GM23338 (cell line): ENCODE measurements around the gene RAB17. TPM values are rescaled to one million over a fixed set of nuclear protein-coding genes. Genes with fewer than 3 reads are reported as not detected.

Source experiments
- ATAC-seq: fragments of 200-7000 bp; cut with Tn5 transposase; 3 replicates; pipeline ENCODE4 v1.9.1; 2020
- DNase-seq: peaks from one replicate; pipeline ENCODE4 v3.0.0-alpha.2; 2015; ENCODE audit warnings: low spot score
- H2AFZ ChIP-seq: fragments of 200-600 bp; sonication (generic); 2 replicates; pipeline ENCODE4 v1.8.0; 2016; ENCODE audit warnings: antibody characterized with exemption, mild to moderate bottlenecking, moderate library complexity
- H3F3A ChIP-seq: fragments of 200-600 bp; sonication (generic); replicated peaks from 2 replicates; pipeline ENCODE4 v1.8.0; 2017; ENCODE audit warnings: antibody characterized with exemption, mixed run types, low read depth
- H3K27ac ChIP-seq: fragments of 200-600 bp; sonication (generic); 2 replicates; pipeline ENCODE4 v1.6.1; 2016; ENCODE audit warnings: low read depth
- H3K27me3 ChIP-seq: fragments of 200-600 bp; sonication (generic); 2 replicates; pipeline ENCODE4 v1.8.0; 2016; ENCODE audit warnings: mild to moderate bottlenecking, mixed run types, moderate library complexity; ENCODE audit not compliant: insufficient read depth
- H3K36me3 ChIP-seq: fragments of 200-600 bp; sonication (generic); 2 replicates; pipeline ENCODE4 v1.8.0; 2016; ENCODE audit warnings: mild to moderate bottlenecking; ENCODE audit not compliant: insufficient read depth
- H3K4me1 ChIP-seq: fragments of 200-600 bp; sonication (generic); 2 replicates; pipeline ENCODE4 v1.8.0; 2016; ENCODE audit warnings: mild to moderate bottlenecking, moderate library complexity; ENCODE audit not compliant: insufficient read depth
- H3K4me2 ChIP-seq: fragments of 200-600 bp; sonication (generic); 2 replicates; pipeline ENCODE4 v1.7.1; 2017; ENCODE audit warnings: mixed run types
- H3K4me3 ChIP-seq: fragments of 200-600 bp; sonication (generic); 2 replicates; pipeline ENCODE4 v1.6.1; 2016; ENCODE audit warnings: mixed run types
- H3K79me2 ChIP-seq: fragments of 200-600 bp; sonication (generic); replicated peaks from 2 replicates; pipeline ENCODE4 v1.8.0; 2017; ENCODE audit warnings: mild to moderate bottlenecking; ENCODE audit not compliant: insufficient read depth
- H3K9me2 ChIP-seq: fragments of 200-600 bp; sonication (generic); 2 replicates; pipeline ENCODE4 v1.8.0; 2017; ENCODE audit not compliant: insufficient read depth
- H4K20me1 ChIP-seq: fragments of 200-600 bp; sonication (generic); replicated peaks from 2 replicates; pipeline ENCODE4 v1.8.0; 2017; ENCODE audit warnings: mild to moderate bottlenecking; ENCODE audit not compliant: insufficient read depth
- H3K27ac Mint-ChIP-seq: 2 replicates; pipeline ENCODE4 v1.8.0; 2020; ENCODE audit warnings: inconsistent platforms, mild to moderate bottlenecking, moderate library complexity, mixed read lengths
- H3K27me3 Mint-ChIP-seq: 3 replicates; pipeline ENCODE4 v1.8.0; 2022; ENCODE audit warnings: low read depth, mild to moderate bottlenecking, moderate library complexity, mixed read lengths, inconsistent platforms; ENCODE audit not compliant: insufficient read depth, poor library complexity
- H3K36me3 Mint-ChIP-seq: 3 replicates; pipeline ENCODE4 v1.8.0; 2021; ENCODE audit warnings: low read depth, mild to moderate bottlenecking, inconsistent platforms, moderate library complexity, mixed read lengths
- H3K4me1 Mint-ChIP-seq: 3 replicates; pipeline ENCODE4 v1.8.0; 2020; ENCODE audit warnings: mild to moderate bottlenecking, inconsistent platforms, mixed read lengths
- H3K4me3 Mint-ChIP-seq: 3 replicates; pipeline ENCODE4 v1.8.0; 2021; ENCODE audit warnings: moderate library complexity, mild to moderate bottlenecking, inconsistent platforms, mixed read lengths
- H3K9me3 Mint-ChIP-seq: 3 replicates; pipeline ENCODE4 v1.8.0; 2020; ENCODE audit warnings: moderate library complexity, mild to moderate bottlenecking, inconsistent platforms, mixed read lengths
- CTCF ChIP-seq, 2 experiments: fragments of 200-600 bp in 1 of 2; sonication (generic) in 1 of 2; conservative IDR thresholded peaks; 2 replicates each; pipeline versions ENCODE4 v1.5.1 to v1.6.1; 2016 to 2017; ENCODE audit warnings: antibody characterized with exemption in 2 of 2, low read depth in 2 of 2, mild to moderate bottlenecking in 2 of 2, moderate library complexity in 1 of 2
- ETS1 ChIP-seq: IDR thresholded peaks from 2 replicates; pipeline ENCODE4 v1.6.1; 2016; ENCODE audit warnings: antibody characterized with exemption
- JUNB ChIP-seq: IDR thresholded peaks from one replicate; pipeline ENCODE4 v1.6.1; 2016; ENCODE audit warnings: antibody characterized with exemption; ENCODE audit not compliant: unreplicated experiment
- POLR2AphosphoS5 ChIP-seq: IDR thresholded peaks from 2 replicates; pipeline ENCODE4 v1.6.1; 2016; ENCODE audit warnings: antibody characterized with exemption, low read depth
- ZNF114 ChIP-seq: fragments of 250-450 bp; sonication (Bioruptor Pico); IDR thresholded peaks from 2 replicates; pipeline ENCODE4 v1.5.0; 2020; ENCODE audit warnings: mild to moderate bottlenecking, moderate library complexity
- ZNF462 ChIP-seq: fragments of 250-450 bp; sonication (Bioruptor Pico); IDR thresholded peaks from 2 replicates; pipeline ENCODE4 v1.5.0; 2020; ENCODE audit warnings: mild to moderate bottlenecking, moderate library complexity
- polyA plus RNA-seq: library from polyadenylated mRNA; unstranded; fragments of >200 nt; fragmentation: Nextera tagmentation; extraction: Ambion mirVana; gene quantifications from 2 replicates; pipeline ENCODE4 v1.2.1, GENCODE V29; 2016
- total RNA-seq: library from RNA; depleted of rRNA; stranded (reverse); fragments of >200 nt; shearing (Covaris generic); gene quantifications from 2 replicates; pipeline ENCODE4 v1.2.3, GENCODE V29; 2014

RAB17 gene
- total and polyA plus RNA-seq, 2 experiments from 2014 or later, result 22.4 to 26.9 TPM

- TF ChIP-seq ZNF462 (CRISPR knock-in tag), result no peak
These were observed 16.1 kb downstream of the RAB17 start (continued) for GRCh38 chr2:237574467-237574866.

GRCh38 chr2:237573721-237574415 is 16.7 kb downstream of the RAB17 start:
- Histone ChIP-seq H3K27me3 (no peaks in the 10 kb centered on the region), H3K4me2 (no peak overlapping the region), H3F3A (no peaks in the 10 kb centered on the region), H3K9me2 (no peaks in the 10 kb centered on the region), H3K79me2 (no peaks in the 10 kb centered on the region), H3K4me1 (peaks cover 6% of the 10 kb centered on the region; the same call in 1 of the 2 replicates), H4K20me1 (no peaks in the 10 kb centered on the region), H3K36me3 (no peaks in the 10 kb centered on the region), H2AFZ (no peak overlapping the region), H3K27ac (no peak overlapping the region), H3K4me3 (no peak overlapping the region)
- peaks cover 4% of the 10 kb centered on the region; the same call in 1 of the 3 replicates for H3K9me3 Mint-ChIP-seq
- ATAC-seq, result no peak
- no peak for DNase-seq
- H3K36me3 Mint-ChIP-seq, result peaks cover 8% of the 10 kb centered on the region; the same call in 2 of the 3 replicates
- no peak overlapping the region for H3K27ac Mint-ChIP-seq
- H3K4me1 Mint-ChIP-seq, result peaks cover 18% of the 10 kb centered on the region
- TF ChIP-seq ETS1 (no peak), JUNB (no peak), POLR2AphosphoS5 (no peak), CTCF (conservative IDR thresholded peaks at IDR 0.05; ENCODE audit: low read depth in 2 of 2) (no peak), ZNF114 (CRISPR knock-in tag) (no peak)
- no peak overlapping the region for H3K4me3 Mint-ChIP-seq
- H3K27me3 Mint-ChIP-seq, result peaks cover 1% of the 10 kb centered on the region
